Measurements from ENCODE around the gene ZNF619. TPM values are rescaled to one million over a fixed set of nuclear protein-coding genes. Genes with fewer than 3 reads are reported as not detected.

The ZNF619 gene
- total RNA-seq, 1 experiment from 2014 or later, result 7.2 TPM

DNA sequence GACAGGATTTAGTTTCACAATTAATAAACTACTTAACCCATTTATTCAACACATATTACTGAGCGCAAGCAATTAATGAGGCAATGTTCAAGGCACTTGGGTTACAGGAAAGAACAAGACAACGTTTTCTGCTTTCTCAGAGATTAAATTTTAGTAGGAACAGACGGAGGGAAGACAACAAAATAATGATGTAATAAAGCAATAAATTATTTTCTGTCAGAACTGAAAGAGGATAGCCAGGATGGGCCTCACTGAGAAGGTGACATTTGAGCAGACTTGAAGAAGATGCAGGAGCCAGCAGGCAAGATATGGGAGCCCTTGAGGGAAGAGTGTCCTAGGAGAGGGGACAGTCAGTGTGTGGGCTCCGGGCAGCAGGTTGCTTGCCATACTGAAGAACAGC, 31.0 kb upstream of the ZNF619 start:
- H3K27me3 Mint-ChIP-seq (ENCODE audit: low read depth), result no peaks in the 10 kb centered on the region; the same call in 1 of the 2 replicates

DNA sequence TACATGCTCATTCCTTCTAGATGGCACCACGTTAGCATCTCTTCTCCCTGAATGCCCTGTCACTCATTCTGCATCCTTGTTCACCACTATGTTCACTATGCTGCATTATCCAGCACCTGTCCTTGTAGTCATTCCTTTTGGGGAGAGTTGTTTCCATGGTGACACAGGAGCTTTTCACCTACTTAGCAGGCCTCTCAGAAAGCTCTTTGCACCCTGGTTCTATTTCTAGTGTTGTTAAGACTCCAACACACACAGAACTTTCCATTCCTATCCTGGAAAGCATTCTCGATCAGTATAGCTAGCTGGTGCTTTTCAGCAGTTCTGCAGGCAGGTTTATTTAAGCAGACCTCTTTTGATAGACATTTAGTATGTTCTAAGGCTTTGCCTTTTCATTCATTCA, 26.5 kb upstream of the ZNF619 start:
- H3K27me3 Mint-ChIP-seq (ENCODE audit: low read depth), result no peaks in the 10 kb centered on the region
- TF ChIP-seq SOX15 (CRISPR knock-in tag; IDR thresholded peaks at IDR 0.05) (no peak), TEAD4 (CRISPR knock-in tag; IDR thresholded peaks at IDR 0.05) (no peak), ZNF232 (CRISPR knock-in tag; IDR thresholded peaks at IDR 0.05) (no peak), JAZF1 (CRISPR knock-in tag; IDR thresholded peaks at IDR 0.05) (no peak), SP1 (CRISPR knock-in tag; conservative IDR thresholded peaks at IDR 0.05) (no peak), ZNF219 (CRISPR knock-in tag; IDR thresholded peaks at IDR 0.05; ENCODE audit: borderline replicate concordance) (no peak), FOXP1 (CRISPR knock-in tag; IDR thresholded peaks at IDR 0.05; ENCODE audit: borderline replicate concordance) (no peak), ZBTB21 (CRISPR knock-in tag; IDR thresholded peaks at IDR 0.05; ENCODE audit: borderline replicate concordance) (no peak)
- TF ChIP-seq, protein P1, sequence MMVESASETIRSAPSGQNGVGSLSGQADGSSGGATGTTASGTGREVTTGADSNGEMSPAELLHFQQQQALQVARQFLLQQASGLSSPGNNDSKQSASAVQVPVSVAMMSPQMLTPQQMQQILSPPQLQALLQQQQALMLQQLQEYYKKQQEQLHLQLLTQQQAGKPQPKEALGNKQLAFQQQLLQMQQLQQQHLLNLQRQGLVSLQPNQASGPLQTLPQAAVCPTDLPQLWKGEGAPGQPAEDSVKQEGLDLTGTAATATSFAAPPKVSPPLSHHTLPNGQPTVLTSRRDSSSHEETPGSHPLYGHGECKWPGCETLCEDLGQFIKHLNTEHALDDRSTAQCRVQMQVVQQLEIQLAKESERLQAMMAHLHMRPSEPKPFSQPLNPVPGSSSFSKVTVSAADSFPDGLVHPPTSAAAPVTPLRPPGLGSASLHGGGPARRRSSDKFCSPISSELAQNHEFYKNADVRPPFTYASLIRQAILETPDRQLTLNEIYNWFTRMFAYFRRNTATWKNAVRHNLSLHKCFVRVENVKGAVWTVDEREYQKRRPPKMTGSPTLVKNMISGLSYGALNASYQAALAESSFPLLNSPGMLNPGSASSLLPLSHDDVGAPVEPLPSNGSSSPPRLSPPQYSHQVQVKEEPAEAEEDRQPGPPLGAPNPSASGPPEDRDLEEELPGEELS (CRISPR knock-in tag; IDR thresholded peaks at IDR 0.05), result no peak
- TF ChIP-seq, protein P2, sequence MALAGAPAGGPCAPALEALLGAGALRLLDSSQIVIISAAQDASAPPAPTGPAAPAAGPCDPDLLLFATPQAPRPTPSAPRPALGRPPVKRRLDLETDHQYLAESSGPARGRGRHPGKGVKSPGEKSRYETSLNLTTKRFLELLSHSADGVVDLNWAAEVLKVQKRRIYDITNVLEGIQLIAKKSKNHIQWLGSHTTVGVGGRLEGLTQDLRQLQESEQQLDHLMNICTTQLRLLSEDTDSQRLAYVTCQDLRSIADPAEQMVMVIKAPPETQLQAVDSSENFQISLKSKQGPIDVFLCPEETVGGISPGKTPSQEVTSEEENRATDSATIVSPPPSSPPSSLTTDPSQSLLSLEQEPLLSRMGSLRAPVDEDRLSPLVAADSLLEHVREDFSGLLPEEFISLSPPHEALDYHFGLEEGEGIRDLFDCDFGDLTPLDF (CRISPR knock-in tag; IDR thresholded peaks at IDR 0.05), result no peak
- TF ChIP-seq, protein P3, sequence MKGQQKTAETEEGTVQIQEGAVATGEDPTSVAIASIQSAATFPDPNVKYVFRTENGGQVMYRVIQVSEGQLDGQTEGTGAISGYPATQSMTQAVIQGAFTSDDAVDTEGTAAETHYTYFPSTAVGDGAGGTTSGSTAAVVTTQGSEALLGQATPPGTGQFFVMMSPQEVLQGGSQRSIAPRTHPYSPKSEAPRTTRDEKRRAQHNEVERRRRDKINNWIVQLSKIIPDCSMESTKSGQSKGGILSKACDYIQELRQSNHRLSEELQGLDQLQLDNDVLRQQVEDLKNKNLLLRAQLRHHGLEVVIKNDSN (CRISPR knock-in tag; IDR thresholded peaks at IDR 0.05), result no peak
- TF ChIP-seq, protein P4, sequence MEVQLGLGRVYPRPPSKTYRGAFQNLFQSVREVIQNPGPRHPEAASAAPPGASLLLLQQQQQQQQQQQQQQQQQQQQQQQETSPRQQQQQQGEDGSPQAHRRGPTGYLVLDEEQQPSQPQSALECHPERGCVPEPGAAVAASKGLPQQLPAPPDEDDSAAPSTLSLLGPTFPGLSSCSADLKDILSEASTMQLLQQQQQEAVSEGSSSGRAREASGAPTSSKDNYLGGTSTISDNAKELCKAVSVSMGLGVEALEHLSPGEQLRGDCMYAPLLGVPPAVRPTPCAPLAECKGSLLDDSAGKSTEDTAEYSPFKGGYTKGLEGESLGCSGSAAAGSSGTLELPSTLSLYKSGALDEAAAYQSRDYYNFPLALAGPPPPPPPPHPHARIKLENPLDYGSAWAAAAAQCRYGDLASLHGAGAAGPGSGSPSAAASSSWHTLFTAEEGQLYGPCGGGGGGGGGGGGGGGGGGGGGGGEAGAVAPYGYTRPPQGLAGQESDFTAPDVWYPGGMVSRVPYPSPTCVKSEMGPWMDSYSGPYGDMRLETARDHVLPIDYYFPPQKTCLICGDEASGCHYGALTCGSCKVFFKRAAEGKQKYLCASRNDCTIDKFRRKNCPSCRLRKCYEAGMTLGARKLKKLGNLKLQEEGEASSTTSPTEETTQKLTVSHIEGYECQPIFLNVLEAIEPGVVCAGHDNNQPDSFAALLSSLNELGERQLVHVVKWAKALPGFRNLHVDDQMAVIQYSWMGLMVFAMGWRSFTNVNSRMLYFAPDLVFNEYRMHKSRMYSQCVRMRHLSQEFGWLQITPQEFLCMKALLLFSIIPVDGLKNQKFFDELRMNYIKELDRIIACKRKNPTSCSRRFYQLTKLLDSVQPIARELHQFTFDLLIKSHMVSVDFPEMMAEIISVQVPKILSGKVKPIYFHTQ (CRISPR knock-in tag; IDR thresholded peaks at IDR 0.05), result no peak
- TF ChIP-seq, protein P5, sequence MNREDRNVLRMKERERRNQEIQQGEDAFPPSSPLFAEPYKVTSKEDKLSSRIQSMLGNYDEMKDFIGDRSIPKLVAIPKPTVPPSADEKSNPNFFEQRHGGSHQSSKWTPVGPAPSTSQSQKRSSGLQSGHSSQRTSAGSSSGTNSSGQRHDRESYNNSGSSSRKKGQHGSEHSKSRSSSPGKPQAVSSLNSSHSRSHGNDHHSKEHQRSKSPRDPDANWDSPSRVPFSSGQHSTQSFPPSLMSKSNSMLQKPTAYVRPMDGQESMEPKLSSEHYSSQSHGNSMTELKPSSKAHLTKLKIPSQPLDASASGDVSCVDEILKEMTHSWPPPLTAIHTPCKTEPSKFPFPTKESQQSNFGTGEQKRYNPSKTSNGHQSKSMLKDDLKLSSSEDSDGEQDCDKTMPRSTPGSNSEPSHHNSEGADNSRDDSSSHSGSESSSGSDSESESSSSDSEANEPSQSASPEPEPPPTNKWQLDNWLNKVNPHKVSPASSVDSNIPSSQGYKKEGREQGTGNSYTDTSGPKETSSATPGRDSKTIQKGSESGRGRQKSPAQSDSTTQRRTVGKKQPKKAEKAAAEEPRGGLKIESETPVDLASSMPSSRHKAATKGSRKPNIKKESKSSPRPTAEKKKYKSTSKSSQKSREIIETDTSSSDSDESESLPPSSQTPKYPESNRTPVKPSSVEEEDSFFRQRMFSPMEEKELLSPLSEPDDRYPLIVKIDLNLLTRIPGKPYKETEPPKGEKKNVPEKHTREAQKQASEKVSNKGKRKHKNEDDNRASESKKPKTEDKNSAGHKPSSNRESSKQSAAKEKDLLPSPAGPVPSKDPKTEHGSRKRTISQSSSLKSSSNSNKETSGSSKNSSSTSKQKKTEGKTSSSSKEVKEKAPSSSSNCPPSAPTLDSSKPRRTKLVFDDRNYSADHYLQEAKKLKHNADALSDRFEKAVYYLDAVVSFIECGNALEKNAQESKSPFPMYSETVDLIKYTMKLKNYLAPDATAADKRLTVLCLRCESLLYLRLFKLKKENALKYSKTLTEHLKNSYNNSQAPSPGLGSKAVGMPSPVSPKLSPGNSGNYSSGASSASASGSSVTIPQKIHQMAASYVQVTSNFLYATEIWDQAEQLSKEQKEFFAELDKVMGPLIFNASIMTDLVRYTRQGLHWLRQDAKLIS (CRISPR knock-in tag; IDR thresholded peaks at IDR 0.05; ENCODE audit: borderline replicate concordance), result no peak
- POLR2A ChIA-PET, result no interaction called here

More for the DNA sequence above, 31.0 kb upstream of the ZNF619 start:
- Mint-ChIP-seq H3K4me1 (no peaks in the 10 kb centered on the region), H3K9me3 (no peaks in the 10 kb centered on the region), H3K27ac (no peak overlapping the region), H3K36me3 (no peaks in the 10 kb centered on the region), H3K4me3 (no peak overlapping the region)
- CTCF ChIA-PET, result no interaction called here
- no peak for TF ChIP-seq ZNF416 (CRISPR knock-in tag; IDR thresholded peaks at IDR 0.05)
- no peak for TF ChIP-seq CREM (CRISPR knock-in tag; IDR thresholded peaks at IDR 0.05)
- TF ChIP-seq, protein P6, sequence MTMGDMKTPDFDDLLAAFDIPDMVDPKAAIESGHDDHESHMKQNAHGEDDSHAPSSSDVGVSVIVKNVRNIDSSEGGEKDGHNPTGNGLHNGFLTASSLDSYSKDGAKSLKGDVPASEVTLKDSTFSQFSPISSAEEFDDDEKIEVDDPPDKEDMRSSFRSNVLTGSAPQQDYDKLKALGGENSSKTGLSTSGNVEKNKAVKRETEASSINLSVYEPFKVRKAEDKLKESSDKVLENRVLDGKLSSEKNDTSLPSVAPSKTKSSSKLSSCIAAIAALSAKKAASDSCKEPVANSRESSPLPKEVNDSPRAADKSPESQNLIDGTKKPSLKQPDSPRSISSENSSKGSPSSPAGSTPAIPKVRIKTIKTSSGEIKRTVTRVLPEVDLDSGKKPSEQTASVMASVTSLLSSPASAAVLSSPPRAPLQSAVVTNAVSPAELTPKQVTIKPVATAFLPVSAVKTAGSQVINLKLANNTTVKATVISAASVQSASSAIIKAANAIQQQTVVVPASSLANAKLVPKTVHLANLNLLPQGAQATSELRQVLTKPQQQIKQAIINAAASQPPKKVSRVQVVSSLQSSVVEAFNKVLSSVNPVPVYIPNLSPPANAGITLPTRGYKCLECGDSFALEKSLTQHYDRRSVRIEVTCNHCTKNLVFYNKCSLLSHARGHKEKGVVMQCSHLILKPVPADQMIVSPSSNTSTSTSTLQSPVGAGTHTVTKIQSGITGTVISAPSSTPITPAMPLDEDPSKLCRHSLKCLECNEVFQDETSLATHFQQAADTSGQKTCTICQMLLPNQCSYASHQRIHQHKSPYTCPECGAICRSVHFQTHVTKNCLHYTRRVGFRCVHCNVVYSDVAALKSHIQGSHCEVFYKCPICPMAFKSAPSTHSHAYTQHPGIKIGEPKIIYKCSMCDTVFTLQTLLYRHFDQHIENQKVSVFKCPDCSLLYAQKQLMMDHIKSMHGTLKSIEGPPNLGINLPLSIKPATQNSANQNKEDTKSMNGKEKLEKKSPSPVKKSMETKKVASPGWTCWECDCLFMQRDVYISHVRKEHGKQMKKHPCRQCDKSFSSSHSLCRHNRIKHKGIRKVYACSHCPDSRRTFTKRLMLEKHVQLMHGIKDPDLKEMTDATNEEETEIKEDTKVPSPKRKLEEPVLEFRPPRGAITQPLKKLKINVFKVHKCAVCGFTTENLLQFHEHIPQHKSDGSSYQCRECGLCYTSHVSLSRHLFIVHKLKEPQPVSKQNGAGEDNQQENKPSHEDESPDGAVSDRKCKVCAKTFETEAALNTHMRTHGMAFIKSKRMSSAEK (CRISPR knock-in tag; IDR thresholded peaks at IDR 0.05; ENCODE audit: borderline replicate concordance), result no peak
- TF ChIP-seq TEAD4 (CRISPR knock-in tag; IDR thresholded peaks at IDR 0.05), result no peak
- no peak for TF ChIP-seq GRHL2 (CRISPR knock-in tag; IDR thresholded peaks at IDR 0.05; ENCODE audit: insufficient replicate concordance, severe bottlenecking)
- TF ChIP-seq SMAD4 (CRISPR knock-in tag; IDR thresholded peaks at IDR 0.05), result no peak
- TF ChIP-seq FOXP1 (CRISPR knock-in tag; IDR thresholded peaks at IDR 0.05; ENCODE audit: borderline replicate concordance), result no peak
- no peak for TF ChIP-seq ATF1 (CRISPR knock-in tag; IDR thresholded peaks at IDR 0.05)
- TF ChIP-seq ETV6 (CRISPR knock-in tag; IDR thresholded peaks at IDR 0.05), result no peak
- no peak for ATAC-seq
- POLR2A ChIA-PET, result no interaction called here
- no peak for DNase-seq (ENCODE audit: low spot score)

More for the DNA sequence above, 26.5 kb upstream of the ZNF619 start:
- Mint-ChIP-seq H3K36me3 (no peaks in the 10 kb centered on the region), H3K9me3 (no peaks in the 10 kb centered on the region), H3K27ac (no peak overlapping the region; the same call in 1 of the 2 replicates), H3K4me3 (no peak overlapping the region), H3K4me1 (peaks cover 11% of the 10 kb centered on the region)
- CTCF ChIA-PET, result no interaction called here
- ATAC-seq (no peak), DNase-seq (ENCODE audit: low spot score) (no peak)

All from WTC11 (cell line).